WTC11 (cell line): ENCODE results near the gene PLPPR1. TPM values are rescaled to one million over a fixed set of nuclear protein-coding genes. Genes with fewer than 3 reads are reported as not detected.

Experiments used
- ATAC-seq: fragments of 200-7000 bp; cut with Tn5 transposase; 2 replicates; pipeline ENCODE4 v1.10.0; 2021; ENCODE audit warnings: mild to moderate bottlenecking, moderate library complexity
- CTCF ChIA-PET: fragments of 300-600 bp; sonication (Branson Sonifier 250); formaldehyde crosslinking; loops from one replicate; lab custom pipeline; 2021; ENCODE audit warnings: antibody characterized with exemption; lab: Charles Lee
- POLR2A ChIA-PET: fragments of 350-600 bp; sonication (Branson Sonifier 250); formaldehyde crosslinking; loops from one replicate; lab custom pipeline; 2021; ENCODE audit warnings: antibody characterized with exemption; lab: Charles Lee
- DNase-seq: peaks from one replicate; pipeline ENCODE4 v3.0.0; 2021; ENCODE audit warnings: low spot score
- H3K27ac Mint-ChIP-seq: 2 replicates; pipeline ENCODE4 v1.8.0; 2021; ENCODE audit warnings: mixed read lengths
- H3K27me3 Mint-ChIP-seq: 2 replicates; pipeline ENCODE4 v1.8.0; 2021; ENCODE audit warnings: low read depth, mild to moderate bottlenecking, moderate library complexity, mixed read lengths
- H3K36me3 Mint-ChIP-seq: 2 replicates; pipeline ENCODE4 v1.8.0; 2021; ENCODE audit warnings: mixed read lengths
- H3K4me1 Mint-ChIP-seq: 2 replicates; pipeline ENCODE4 v1.8.0; 2022; ENCODE audit warnings: mixed read lengths
- H3K4me3 Mint-ChIP-seq: 2 replicates; pipeline ENCODE4 v1.8.0; 2021; ENCODE audit warnings: mild to moderate bottlenecking, moderate library complexity, mixed read lengths
- H3K9me3 Mint-ChIP-seq: 2 replicates; pipeline ENCODE4 v1.8.0; 2021; ENCODE audit warnings: mixed read lengths
- AR ChIP-seq: fragments of 250-450 bp; sonication (Bioruptor Pico); IDR thresholded peaks from 2 replicates; pipeline ENCODE4 v1.9.0; 2021; ENCODE audit warnings: mild to moderate bottlenecking
- ATF1 ChIP-seq: sonication (generic); formaldehyde crosslinking; IDR thresholded peaks from 2 replicates; pipeline ENCODE4 v1.8.1; 2023; ENCODE audit warnings: mild to moderate bottlenecking, moderate library complexity, missing genetic modification reagents
- E2F1 ChIP-seq: sonication (generic); formaldehyde crosslinking; IDR thresholded peaks from 2 replicates; pipeline ENCODE4 v1.8.0; 2022; ENCODE audit warnings: mild to moderate bottlenecking, missing genetic modification reagents
- ELF4 ChIP-seq: sonication (generic); formaldehyde crosslinking; IDR thresholded peaks from 2 replicates; pipeline ENCODE4 v1.8.1; 2022; ENCODE audit warnings: low read depth, mild to moderate bottlenecking, moderate library complexity, missing genetic modification reagents
- ETV6 ChIP-seq: sonication (generic); formaldehyde crosslinking; IDR thresholded peaks from 2 replicates; pipeline ENCODE4 v1.8.1; 2022; ENCODE audit warnings: mild to moderate bottlenecking, missing genetic modification reagents
- FOXJ3 ChIP-seq: sonication (generic); formaldehyde crosslinking; IDR thresholded peaks from 2 replicates; pipeline ENCODE4 v1.9.0; 2021; ENCODE audit warnings: missing genetic modification reagents, mild to moderate bottlenecking, borderline replicate concordance
- FOXK1 ChIP-seq: sonication (generic); formaldehyde crosslinking; IDR thresholded peaks from 2 replicates; pipeline ENCODE4 v1.8.0; 2022; ENCODE audit warnings: mild to moderate bottlenecking, moderate library complexity, missing genetic modification reagents
- JAZF1 ChIP-seq: fragments of 250-450 bp; sonication (Bioruptor Pico); IDR thresholded peaks from 2 replicates; pipeline ENCODE4 v1.9.0; 2021; ENCODE audit warnings: moderate library complexity, mild to moderate bottlenecking, inconsistent platforms
- MYBL2 ChIP-seq: sonication (generic); formaldehyde crosslinking; IDR thresholded peaks from 2 replicates; pipeline ENCODE4 v1.8.1; 2023; ENCODE audit warnings: mild to moderate bottlenecking, moderate library complexity, missing genetic modification reagents
- NR3C1 ChIP-seq: sonication (generic); formaldehyde crosslinking; conservative IDR thresholded peaks from 2 replicates; pipeline ENCODE4 v1.8.1; 2023; ENCODE audit warnings: low read depth, mild to moderate bottlenecking, missing genetic modification reagents
- RELA ChIP-seq: sonication (generic); formaldehyde crosslinking; IDR thresholded peaks from 2 replicates; pipeline ENCODE4 v1.8.1; 2022; ENCODE audit warnings: missing genetic modification reagents, mild to moderate bottlenecking, borderline replicate concordance
- ZBTB21 ChIP-seq: sonication (generic); formaldehyde crosslinking; IDR thresholded peaks from 2 replicates; pipeline ENCODE4 v1.8.1; 2023; ENCODE audit warnings: mild to moderate bottlenecking, missing genetic modification reagents, borderline replicate concordance
- ZNF396 ChIP-seq: fragments of 250-450 bp; sonication (Bioruptor Pico); IDR thresholded peaks from 2 replicates; pipeline ENCODE4 v1.8.0; 2021; ENCODE audit warnings: mild to moderate bottlenecking, moderate library complexity, borderline replicate concordance
- ZNF425 ChIP-seq: fragments of 250-450 bp; sonication (Bioruptor Pico); conservative IDR thresholded peaks from 2 replicates; pipeline ENCODE4 v1.9.0; 2021; ENCODE audit warnings: mild to moderate bottlenecking
- ZNF512 ChIP-seq: sonication (generic); formaldehyde crosslinking; IDR thresholded peaks from 2 replicates; pipeline ENCODE4 v1.8.1; 2022; ENCODE audit warnings: missing genetic modification reagents, borderline replicate concordance
- total RNA-seq: library from RNA; stranded (reverse); gene quantifications from 3 replicates; pipeline ENCODE4 v1.2.3, GENCODE V29; 2021

PLPPR1 gene
- total RNA-seq, 1 experiment from 2014 or later = 1.5 TPM

GRCh38 chr9:101064206-101064605, 35.7 kb downstream of the PLPPR1 start:
- Mint-ChIP-seq H3K4me1 (peaks cover 7% of the 10 kb centered on the region), H3K36me3 (no peaks in the 10 kb centered on the region), H3K4me3 (no peak overlapping the region), H3K9me3 (no peaks in the 10 kb centered on the region), H3K27me3 (no peaks in the 10 kb centered on the region), H3K27ac (no peak overlapping the region)
- POLR2A ChIA-PET = no interaction called here
- TF ChIP-seq FOXK1 (CRISPR knock-in tag) (no peak), AR (CRISPR knock-in tag) (no peak), FOXJ3 (no peak), ZNF425 (no peak), ZNF396 (CRISPR knock-in tag) (no peak), ELF4 (CRISPR knock-in tag) (no peak), ZNF512 (CRISPR knock-in tag) (no peak)
- CTCF ChIA-PET = no interaction called here
- DNase-seq = no peak
- ATAC-seq = no peak

GRCh38 chr9:101065930-101066329, 37.4 kb downstream of the PLPPR1 start:
- no peaks in the 10 kb centered on the region for H3K9me3 Mint-ChIP-seq
- H3K27ac Mint-ChIP-seq = no peak overlapping the region
- peaks cover 14% of the 10 kb centered on the region for H3K4me1 Mint-ChIP-seq
- ATAC-seq (no peak), DNase-seq (no peak)
- no peak for TF ChIP-seq MYBL2 (CRISPR knock-in tag)
- no peak for TF ChIP-seq RELA (CRISPR knock-in tag)
- no peak for TF ChIP-seq FOXK1 (CRISPR knock-in tag)
- TF ChIP-seq ETV6 (CRISPR knock-in tag) = no peak
- TF ChIP-seq NR3C1 (CRISPR knock-in tag) = no peak
- no peak for TF ChIP-seq ZBTB21 (CRISPR knock-in tag)
- H3K36me3 Mint-ChIP-seq = no peaks in the 10 kb centered on the region
- CTCF ChIA-PET = no interaction called here
- no peaks in the 10 kb centered on the region for H3K27me3 Mint-ChIP-seq
- POLR2A ChIA-PET = no interaction called here
- H3K4me3 Mint-ChIP-seq = no peak overlapping the region

GRCh38 chr9:101068696-101069095, 40.2 kb downstream of the PLPPR1 start:
- ChIA-PET CTCF (no interaction called here), POLR2A (no interaction called here)
- H3K36me3 Mint-ChIP-seq = no peaks in the 10 kb centered on the region
- no peak for DNase-seq
- no peaks in the 10 kb centered on the region for H3K27me3 Mint-ChIP-seq
- H3K4me1 Mint-ChIP-seq = peaks cover 31% of the 10 kb centered on the region
- no peak overlapping the region for H3K27ac Mint-ChIP-seq
- TF ChIP-seq FOXK1 (CRISPR knock-in tag) = no peak
- TF ChIP-seq JAZF1 (CRISPR knock-in tag) = no peak
- TF ChIP-seq E2F1 (CRISPR knock-in tag) = no peak
- no peak for TF ChIP-seq ATF1 (CRISPR knock-in tag)
- TF ChIP-seq, all 79 proteins: peak for 0
- no peak for ATAC-seq
- Mint-ChIP-seq H3K4me3 (no peak overlapping the region), H3K9me3 (no peaks in the 10 kb centered on the region)
